WERI-Rb-1 (cell line): ENCODE data around the gene TAS1R2.
"Not testable (repeated sequence)": the region's sequence is repeated elsewhere in the genome, so short reads cannot be mapped to it uniquely, and the experiment has no call there.

Experiments used
- DNase-seq: peaks from one replicate; pipeline ENCODE4 v3.0.0-alpha.2; 2020
- H3K27ac ChIP-seq: fragments of 250-450 bp; sonication (Bioruptor Pico); 2 replicates; pipeline ENCODE4 v1.5.1; 2020; ENCODE audit warnings: mild to moderate bottlenecking, moderate library complexity
- H3K27me3 ChIP-seq: fragments of 250-450 bp; sonication (Bioruptor Pico); 2 replicates; pipeline ENCODE4 v1.5.1; 2021; ENCODE audit warnings: mild to moderate bottlenecking, low read depth, moderate library complexity; ENCODE audit not compliant: insufficient read depth, severe bottlenecking
- H3K36me3 ChIP-seq: fragments of 250-450 bp; sonication (Bioruptor Pico); 2 replicates; pipeline ENCODE4 v1.5.1; 2020; ENCODE audit warnings: mild to moderate bottlenecking, moderate library complexity
- H3K4me3 ChIP-seq: 2 replicates; pipeline ENCODE4 v1.5.1; 2011; ENCODE audit warnings: low read depth, mild to moderate bottlenecking, control low read depth, low read length
- H3K9me3 ChIP-seq: fragments of 250-450 bp; sonication (Bioruptor Pico); 2 replicates; pipeline ENCODE4 v1.5.1; 2021; ENCODE audit warnings: mild to moderate bottlenecking, moderate library complexity; ENCODE audit not compliant: severe bottlenecking
- CTCF ChIP-seq: IDR thresholded peaks from 2 replicates; pipeline ENCODE4 v1.5.1; 2011; ENCODE audit warnings: low read depth, mild to moderate bottlenecking, control low read depth, inconsistent platforms, low read length

The TAS1R2 gene

GRCh38 chr1:18895317-18895716, 35.9 kb upstream of the TAS1R2 start:
- Histone ChIP-seq H3K9me3 (no peaks in the 10 kb centered on the region), H3K4me3 (no peak overlapping the region), H3K27ac (no peak overlapping the region), H3K36me3 (no peaks in the 10 kb centered on the region), H3K27me3 (no peaks in the 10 kb centered on the region)
- no peak for TF ChIP-seq CTCF
- no peak for DNase-seq

DNA sequence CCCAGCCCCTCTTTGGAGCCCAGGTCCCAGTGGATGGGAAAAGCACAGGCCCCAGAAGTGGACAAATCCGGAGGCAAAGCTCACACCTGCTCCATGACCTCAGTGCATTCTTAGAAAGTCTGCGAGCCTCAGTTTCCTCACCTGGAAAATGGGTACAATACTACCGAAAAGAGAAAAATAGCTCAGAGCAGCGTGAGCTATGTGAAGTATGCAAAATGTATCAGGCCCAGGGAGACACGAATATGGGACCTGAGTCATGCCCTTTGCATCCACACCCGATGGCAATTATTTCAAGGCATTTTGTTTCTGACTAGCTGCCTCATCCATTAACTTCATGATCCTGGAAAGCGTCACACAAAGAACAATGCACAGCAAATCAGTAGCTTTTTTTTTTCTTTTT, 33.7 kb upstream of the TAS1R2 start:
- Histone ChIP-seq H3K27me3 (no peaks in the 10 kb centered on the region), H3K36me3 (no peaks in the 10 kb centered on the region), H3K4me3 (no peak overlapping the region), H3K27ac (no peak overlapping the region), H3K9me3 (no peaks in the 10 kb centered on the region)
- TF ChIP-seq CTCF, result no peak
- DNase-seq, result no peak

GRCh38 chr1:18891858-18892257, 32.4 kb upstream of the TAS1R2 start:
- DNase-seq, H3K36me3 ChIP-seq, H3K9me3 ChIP-seq: not testable (repeated sequence)

GRCh38 chr1:18891426-18891780, 31.9 kb upstream of the TAS1R2 start:
- DNase-seq, result no peak

More at GRCh38 chr1:18891858-18892257, 32.4 kb upstream of the TAS1R2 start:
- H3K4me3 ChIP-seq, H3K27ac ChIP-seq, H3K27me3 ChIP-seq: not testable (repeated sequence)

GRCh38 chr1:18890706-18891425, 31.4 kb upstream of the TAS1R2 start:
- DNase-seq, result no peak
- H3K27ac ChIP-seq, result no peak overlapping the region
- H3K4me3 ChIP-seq, result no peak overlapping the region
- H3K27me3 ChIP-seq, result no peaks in the 10 kb centered on the region
- no peak for TF ChIP-seq CTCF
- H3K36me3 ChIP-seq, result no peaks in the 10 kb centered on the region
- H3K9me3 ChIP-seq, result no peaks in the 10 kb centered on the region

More at GRCh38 chr1:18891426-18891780, 31.9 kb upstream of the TAS1R2 start:
- Histone ChIP-seq H3K4me3 (no peak overlapping the region), H3K27ac (no peak overlapping the region), H3K36me3 (no peaks in the 10 kb centered on the region), H3K27me3 (no peaks in the 10 kb centered on the region), H3K9me3 (no peaks in the 10 kb centered on the region)
- no peak for TF ChIP-seq CTCF

DNA sequence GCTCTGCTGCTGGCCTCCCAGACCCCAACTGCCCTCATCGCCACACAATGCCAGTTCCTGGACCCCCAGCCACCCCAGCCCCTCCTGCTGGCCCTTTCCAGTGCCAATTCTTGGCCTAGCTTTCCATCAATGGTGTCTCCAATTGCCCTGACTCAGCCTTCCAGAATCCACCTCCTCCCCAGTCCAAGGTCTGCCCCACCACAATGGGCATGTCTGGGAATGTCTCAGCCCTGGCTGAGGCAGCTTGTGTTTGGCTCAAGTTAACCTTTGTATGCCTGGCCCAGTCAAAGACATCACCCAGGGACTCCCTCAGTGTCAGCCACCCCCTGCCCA, 26.5 kb upstream of the TAS1R2 start:
- no peak overlapping the region for H3K27ac ChIP-seq
- H3K27me3 ChIP-seq, result no peaks in the 10 kb centered on the region
- no peaks in the 10 kb centered on the region for H3K9me3 ChIP-seq
- no peaks in the 10 kb centered on the region for H3K36me3 ChIP-seq
- DNase-seq, result no peak
- H3K4me3 ChIP-seq, result no peak overlapping the region
- TF ChIP-seq CTCF, result no peak
